Right ventricle myocardium inferior (tissue), 1 donor: ENCODE data around the gene RAB25. TPM values are rescaled to one million over a fixed set of nuclear protein-coding genes. Genes with fewer than 3 reads are reported as not detected.
"Not testable (repeated sequence)": the region's sequence is repeated elsewhere in the genome, so short reads cannot be mapped to it uniquely, and the experiment has no call there.

Experiments used
- ATAC-seq: fragments of 200-7000 bp; cut with Tn5 transposase; one replicate; pipeline ENCODE4 v1.9.1; 2020; ENCODE audit warnings: mild to moderate bottlenecking, moderate library complexity
- DNase-seq: peaks from one replicate; pipeline ENCODE4 v3.0.0; 2021; ENCODE audit errors: missing footprints
- intact Hi-C: fragments of 100-400 bp; cut with DNase I; formaldehyde crosslinking; loops from one replicate; pipeline ENCODE4 v1.11.0; 2022
- long read RNA-seq: library from polyadenylated mRNA; unstranded; transcript quantifications from one replicate; pipeline ENCODE4 v2.0.0, GENCODE V29; 2021
- total RNA-seq: library from RNA; stranded (reverse); fragmentation: NEBNext Ultra II Directional; extraction: Animal tissue kit (Norgen Biotek cat#: 25700); gene quantifications from one replicate; pipeline ENCODE4 v1.2.1, GENCODE V29; 2021
- donor health status: DM: no; HTN: yes; CAD: no; lungs with severe emphysema.

Gene RAB25
- not detected for total RNA-seq
- long read RNA-seq = 0 reads

DNA sequence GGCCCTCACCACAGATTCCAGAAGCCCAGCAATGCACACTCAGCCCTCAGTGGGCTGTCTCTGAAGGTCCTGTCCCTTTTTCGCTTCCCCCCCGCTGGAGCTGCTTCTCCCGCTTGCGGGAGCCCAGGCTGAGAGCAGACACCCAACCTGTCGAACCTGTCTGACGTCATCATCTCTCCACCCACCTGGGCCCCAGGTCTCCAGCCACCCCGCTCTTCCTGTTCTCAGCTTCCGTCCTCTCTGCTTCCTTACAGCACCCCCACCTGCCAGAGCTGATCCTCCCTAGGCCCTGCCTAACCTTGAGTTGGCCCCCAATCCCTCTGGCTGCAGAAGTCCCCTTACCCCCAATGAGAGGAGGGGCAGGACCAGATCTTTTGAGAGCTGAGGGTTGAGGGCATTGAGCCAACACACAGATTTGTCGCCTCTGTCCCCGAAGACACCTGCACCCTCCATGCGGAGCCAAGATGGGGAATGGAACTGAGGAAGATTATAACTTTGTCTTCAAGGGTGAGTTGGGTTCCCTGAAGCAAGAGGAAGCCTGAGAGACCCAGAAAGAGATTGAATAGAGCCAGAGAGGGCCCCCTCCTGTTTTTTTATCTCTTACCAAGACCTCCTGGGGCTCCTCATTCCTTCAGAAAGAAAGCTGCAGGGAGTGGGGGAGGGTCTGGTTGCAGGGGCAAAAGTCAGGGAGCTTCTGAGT is at the start of gene RAB25:
RAB25 (plus strand) TSS at position 224 of the 700 bp plus-strand sequence; CDS start at position 465, 241 bp downstream.
- ATAC-seq (no peak), DNase-seq (no peak)
- intact Hi-C loops = no loop called here

DNA sequence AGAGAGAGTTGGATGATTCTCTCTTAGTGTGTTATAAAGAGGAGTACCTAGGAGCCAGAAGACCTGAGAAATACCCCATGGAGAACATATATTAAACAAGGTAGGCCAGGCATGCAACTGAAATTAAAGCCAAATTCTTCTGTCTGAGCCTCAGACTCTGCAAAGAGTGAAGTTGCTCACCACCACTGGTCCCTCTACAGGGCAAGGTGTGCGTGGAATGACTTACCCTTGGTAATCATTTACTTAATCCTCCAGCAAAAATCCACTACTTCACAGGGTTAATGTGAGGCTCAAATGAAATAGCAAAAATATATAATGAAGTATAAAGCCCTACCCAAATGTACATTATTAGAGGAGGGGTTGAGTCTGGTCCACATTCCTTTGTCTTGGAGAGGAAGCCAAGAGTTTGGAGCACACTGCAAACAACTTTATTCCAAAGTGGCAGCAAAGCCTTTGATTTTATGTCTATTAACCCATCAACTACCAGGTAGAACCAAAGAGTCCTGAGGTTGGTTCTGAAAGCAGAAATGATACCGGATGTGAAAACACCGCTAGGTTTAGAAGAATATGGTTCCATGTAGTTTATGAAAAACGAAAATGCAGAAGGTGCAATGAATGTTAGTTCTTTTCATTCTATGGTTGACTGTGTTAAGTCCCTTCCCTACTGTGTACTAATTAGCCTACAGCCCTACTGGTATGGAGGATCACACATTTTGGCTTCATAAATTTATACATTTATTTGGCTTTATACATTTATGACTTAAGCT is 48.7 kb upstream of the RAB25 start:
- DNase-seq (no peak), ATAC-seq (no peak)
- intact Hi-C loops = no loop called here

DNA sequence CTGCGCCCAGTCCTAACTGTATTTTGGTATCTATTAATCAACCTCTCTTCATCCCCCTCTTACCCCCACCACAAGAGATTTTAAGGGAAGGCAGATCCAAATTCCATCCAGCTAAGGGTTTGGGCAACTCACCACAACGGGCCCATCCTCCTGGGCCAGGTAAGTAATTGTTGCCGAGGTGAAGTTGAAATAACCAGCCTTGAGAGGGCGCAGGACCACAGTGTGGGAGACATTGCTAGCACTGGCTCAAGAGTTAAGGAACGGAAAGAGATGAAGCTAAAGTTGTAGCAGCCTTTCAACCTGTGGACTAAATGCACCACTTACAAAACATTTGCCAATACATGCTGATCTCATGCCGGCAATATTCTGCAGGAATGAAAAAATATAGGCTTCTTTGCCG is 46.1 kb upstream of the RAB25 start:
- DNase-seq (no peak), ATAC-seq (no peak)
- intact Hi-C loops = no loop called here

DNA sequence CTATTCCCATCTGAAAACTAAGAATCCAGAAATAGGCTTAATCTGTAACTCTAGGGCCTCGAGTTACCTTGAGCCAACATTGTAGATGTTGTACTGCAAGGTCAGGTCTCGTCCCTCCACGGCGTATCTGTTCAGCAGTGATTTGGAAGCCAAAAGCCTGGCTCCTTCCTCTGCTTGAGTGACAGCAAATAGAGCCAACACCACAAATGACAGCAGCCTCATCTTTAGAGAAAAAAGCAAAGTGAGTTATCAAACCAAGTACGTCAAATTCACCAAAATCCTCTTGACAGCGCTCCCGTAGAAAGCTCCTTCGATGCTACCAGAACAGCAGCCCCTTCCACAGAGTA is 41.0 kb upstream of the RAB25 start:
- intact Hi-C loops = loop anchor here (2.0 kb wide), 1 partner anchor 33 kb away; the partner anchor contains the start of gene UBQLN4
- DNase-seq (no peak), ATAC-seq (no peak)

DNA sequence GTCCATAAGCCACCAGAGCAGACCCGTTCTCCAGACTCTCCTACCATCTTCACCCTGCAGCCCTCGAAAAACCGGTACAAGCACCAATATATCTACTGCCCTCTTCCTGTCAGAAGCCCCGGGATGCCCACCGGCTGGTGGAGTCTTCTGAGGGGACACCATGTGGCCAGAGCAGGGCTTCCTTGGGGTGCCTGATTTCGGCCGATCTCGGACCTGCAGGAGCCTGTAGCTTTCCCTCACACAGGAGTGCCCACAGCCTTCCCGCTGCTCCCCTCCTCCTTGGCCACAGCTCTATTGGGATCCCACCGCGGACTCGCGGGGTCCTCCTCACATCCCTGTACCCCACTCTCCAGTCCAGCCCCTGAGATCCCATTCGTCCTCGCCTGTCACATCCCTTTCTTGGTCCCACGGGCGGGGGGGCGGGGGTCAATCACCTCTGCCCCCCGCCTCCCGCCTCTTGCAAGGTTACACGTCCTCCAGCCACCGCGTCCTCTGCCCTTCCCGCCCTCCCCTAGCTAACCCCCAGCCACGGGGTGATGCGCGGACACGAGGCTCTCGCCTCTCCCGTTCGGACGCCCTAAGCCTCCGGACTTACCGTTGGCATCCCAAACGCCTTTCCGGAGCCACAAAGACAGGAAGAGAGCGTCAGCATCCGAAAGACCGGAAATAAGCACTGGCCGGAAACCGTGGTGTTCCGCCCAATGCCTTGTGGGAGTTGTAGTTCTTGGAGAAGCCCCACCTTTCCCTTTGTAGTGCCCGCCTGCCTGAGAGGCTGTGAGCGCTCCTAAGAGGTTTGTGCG is 40.5 kb upstream of the RAB25 start, which contains the start of gene SSR2:
SSR2 (minus strand) TSS at position 659 of the 800 bp plus-strand sequence. CDS start 784 bp downstream, outside the sequence.
- peak; percentile 98 for ATAC-seq
- intact Hi-C loops = loop anchor here (2.0 kb wide), 1 partner anchor 32 kb away; the partner anchor contains the start of gene UBQLN4
- DNase-seq = peak; percentile 90

DNA sequence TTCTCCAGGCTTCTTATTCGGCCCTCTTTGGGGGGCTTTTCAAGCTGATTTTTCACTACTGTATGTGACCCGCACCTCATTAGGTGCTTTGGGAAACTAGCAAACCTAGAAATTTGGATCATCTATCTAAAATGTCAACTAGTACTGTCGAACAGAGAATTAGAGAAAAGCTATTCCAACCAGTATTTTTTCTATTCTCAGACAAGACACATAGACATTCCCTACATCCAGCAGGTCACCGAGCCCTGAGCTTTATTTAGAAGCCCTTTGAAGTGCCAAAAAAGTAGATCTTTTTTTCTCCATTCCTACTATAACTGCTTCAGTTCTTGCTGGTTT is 39.9 kb upstream of the RAB25 start:
- intact Hi-C loops = loop anchor here (2.0 kb wide), 1 partner anchor 32 kb away; the partner anchor contains the start of gene UBQLN4
- no peak for DNase-seq
- no peak for ATAC-seq

DNA sequence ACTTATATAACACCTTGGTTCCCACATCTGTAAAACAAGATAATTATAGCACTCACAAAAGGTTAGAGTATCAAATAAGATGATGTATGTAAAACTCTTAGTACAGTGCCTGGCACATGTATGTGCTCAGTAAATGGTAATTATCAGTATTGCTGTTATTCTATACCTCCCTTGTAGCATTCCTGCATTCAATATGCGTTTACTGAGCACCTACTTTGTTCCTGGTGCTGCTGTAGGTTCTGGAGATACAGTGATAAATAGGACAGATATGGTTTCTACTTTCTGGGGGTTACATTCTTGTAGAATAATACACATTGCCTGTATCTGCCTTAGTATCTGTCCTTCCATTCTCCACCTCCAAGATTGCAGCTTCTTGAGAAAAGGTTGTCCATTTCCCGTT is 39.0 kb upstream of the RAB25 start:
- intact Hi-C loops = loop anchor here (2.0 kb wide), 1 partner anchor 31 kb away; the partner anchor contains the start of gene UBQLN4
- no peak for ATAC-seq

DNA sequence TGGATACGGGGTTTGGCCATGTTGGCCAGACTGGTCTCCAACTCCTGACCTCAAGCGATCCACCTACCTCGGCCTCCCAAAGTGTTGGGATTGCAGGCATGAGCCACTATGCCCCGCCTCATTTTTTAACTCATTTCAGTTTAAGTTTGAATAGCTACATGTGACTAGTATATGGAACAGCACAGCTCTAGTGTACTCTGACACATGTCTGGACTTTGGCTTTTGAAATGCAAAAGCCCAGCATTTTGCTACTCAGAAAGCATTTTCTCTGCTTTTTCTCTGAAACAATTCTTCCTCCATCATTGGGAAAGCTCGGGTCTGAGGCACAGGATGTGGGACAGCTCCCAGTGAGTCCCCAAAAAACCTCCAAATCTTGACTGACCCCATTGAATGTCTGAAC is 36.2 kb upstream of the RAB25 start:
- no peak for ATAC-seq
- no peak for DNase-seq
- intact Hi-C loops = no loop called here

More for the DNA sequence above, 39.0 kb upstream of the RAB25 start:
- DNase-seq = no peak

DNA sequence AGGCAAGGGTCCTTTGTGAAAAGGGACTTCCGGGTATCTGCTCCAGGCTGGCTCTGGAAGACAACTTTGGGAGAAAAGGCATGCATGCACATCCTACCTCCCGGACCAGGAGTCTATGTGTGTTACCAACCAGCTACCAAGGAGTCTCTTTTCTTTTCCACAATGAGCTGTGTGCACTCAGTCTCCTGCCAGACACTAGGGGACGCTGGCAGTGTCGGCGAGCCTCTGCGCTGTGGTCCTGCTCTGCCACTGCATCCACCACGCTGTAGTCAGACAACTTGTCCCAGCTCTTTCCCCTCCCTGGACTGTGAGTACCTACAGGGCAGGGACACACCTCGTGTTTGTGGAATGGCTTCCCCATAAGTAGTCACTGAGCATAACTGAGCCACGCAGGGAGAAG is 35.1 kb upstream of the RAB25 start:
- no peak for DNase-seq
- ATAC-seq = peak; percentile 62
- intact Hi-C loops = no loop called here

DNA sequence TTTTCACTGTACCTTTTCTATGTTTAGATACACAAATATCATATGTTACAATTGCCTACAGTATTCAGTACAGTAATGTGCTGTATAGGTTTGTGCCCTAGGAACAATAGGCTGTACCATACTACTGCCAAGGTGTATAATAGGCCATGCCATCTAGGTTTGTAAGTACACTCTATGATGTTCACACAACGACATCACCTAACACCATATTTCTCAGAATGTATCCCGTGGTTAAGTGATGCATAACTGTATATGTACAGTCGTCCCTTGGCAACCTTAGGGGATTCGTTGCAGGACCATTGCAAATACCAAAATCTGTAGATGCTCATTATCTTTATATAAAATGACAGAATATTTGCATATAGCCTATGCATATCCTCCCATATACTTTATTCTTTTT is 34.4 kb upstream of the RAB25 start:
- DNase-seq = no peak
- intact Hi-C loops = no loop called here
- ATAC-seq = no peak

DNA sequence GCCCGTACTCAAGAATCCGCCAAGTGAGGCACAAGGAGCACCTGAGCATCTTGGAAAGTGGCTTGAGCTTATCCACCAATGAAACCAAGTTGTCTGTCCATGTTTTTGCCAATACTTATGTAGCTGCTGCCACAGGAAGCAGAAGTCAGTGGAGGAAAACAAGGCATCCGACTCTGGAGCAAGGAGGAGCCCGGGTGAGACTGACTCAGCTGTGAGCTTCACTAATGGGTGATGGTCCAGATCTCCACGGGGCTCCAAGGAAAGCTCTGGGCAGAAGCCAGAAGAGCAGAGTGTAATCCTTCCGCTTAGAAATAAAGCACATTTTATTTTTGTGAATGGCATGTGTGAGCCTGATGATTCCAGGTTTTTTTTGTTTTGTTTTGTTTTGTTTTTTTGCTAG is 27.9 kb upstream of the RAB25 start:
- DNase-seq (no peak), ATAC-seq (no peak)
- intact Hi-C loops = no loop called here

DNA sequence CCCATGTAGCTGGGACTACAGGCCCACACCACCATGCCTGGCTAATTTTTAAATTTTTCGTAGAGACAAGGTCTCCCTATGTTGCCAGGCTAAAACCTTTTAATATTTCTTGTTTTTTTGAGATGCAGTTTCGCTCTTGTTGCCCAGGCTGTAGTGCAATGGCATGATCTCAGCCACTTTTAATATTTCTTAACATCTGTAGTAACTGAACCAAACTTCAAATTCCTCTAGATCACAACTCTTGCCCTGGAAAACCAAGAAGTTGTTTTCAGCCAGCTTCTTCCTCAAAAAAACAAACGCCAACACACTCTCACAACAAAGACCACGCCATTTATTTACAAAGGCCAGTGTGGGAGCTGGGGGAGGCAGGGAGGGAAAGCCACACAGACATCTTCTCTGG is 26.0 kb upstream of the RAB25 start:
- ATAC-seq, DNase-seq, intact Hi-C loops: not testable (repeated sequence)

DNA sequence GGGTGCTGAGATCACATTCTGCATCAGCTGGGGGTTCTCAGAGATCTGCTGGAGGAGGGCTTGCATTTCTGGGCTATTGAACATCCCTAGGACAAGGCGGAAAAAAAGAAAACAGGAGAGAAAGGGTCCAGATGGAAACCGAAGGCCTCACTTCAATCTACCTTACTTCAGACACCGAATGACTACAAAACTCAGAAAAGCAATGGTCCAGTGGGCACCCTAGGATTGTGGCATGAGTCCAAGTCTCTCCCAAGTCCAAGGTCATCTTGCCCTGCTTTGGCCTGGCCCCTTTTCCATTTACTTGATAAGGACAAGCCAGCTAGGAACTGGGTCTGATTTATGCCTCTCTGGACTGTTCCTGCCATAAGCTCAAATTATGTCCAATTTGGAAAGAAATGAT is 18.1 kb upstream of the RAB25 start:
- no peak for ATAC-seq
- intact Hi-C loops = no loop called here

DNA sequence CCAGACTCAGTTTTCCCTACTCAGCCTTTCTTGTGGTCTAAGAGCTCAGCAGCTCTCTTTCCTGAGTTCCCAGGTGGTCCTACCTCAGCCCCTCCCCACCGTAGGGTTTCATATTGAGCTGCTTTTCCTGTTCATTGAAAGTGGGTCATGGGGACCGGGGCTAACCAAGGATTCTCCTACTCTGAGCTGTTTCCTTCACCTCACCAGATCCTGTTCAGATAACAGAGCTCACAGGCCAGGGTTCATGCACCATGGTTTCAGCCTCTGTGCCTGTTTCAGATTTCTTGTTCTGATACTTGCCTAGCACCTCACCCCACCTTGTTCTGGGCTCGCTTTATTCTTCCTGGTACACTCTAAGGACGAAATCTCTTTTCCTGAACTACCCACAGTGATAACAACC is 15.9 kb upstream of the RAB25 start:
- intact Hi-C loops = no loop called here
- ATAC-seq (no peak), DNase-seq (no peak)

More for the DNA sequence above, 18.1 kb upstream of the RAB25 start:
- DNase-seq = no peak

DNA sequence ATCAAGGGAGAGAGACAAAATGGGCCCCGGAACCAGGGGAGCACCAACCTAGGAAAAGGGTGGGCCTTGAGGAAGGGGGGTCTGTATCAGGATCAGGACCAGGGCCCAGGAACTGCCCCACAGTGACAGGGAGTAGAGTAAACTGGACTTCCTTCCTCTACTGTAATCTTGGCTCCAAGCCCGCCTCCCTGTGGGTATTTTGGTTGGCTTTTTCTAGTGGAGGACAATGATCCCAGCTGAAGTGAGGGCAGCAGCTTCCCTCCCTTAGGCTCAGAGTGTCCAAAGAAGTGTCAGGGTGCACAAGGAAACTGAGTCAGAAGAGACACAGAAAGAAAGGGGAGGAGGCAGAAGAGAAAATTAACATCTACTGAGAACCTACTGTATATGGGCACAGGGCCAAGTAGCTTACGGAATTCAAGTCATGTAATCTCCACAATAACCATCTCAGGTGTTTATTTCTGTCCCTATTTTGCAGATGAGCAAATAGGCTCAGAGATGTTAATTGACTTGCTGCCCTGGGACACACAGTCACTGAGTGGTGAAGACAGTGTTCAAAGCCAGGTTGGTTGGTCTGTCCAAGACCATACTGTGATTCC is 12.2 kb upstream of the RAB25 start:
- ATAC-seq (no peak), DNase-seq (no peak)
- intact Hi-C loops = no loop called here

DNA sequence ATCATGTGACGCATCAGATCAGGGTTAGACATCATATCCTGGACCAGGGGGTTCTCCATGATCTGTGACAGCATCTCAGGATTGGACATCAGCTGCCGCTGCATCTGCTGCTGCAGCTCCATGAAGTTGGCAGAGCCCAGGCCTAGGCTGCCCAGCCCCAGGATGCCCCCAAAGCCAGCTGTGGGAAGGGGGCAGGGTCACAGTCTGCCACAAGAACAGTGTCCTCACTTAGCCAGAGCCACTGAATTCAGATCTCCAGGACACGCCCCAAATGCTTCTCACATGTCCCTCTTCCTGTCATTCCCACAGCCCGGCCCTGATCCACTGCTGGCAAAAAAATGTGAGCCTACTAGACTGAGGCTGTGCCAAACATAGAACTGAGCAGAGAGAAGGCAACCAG is 10.6 kb upstream of the RAB25 start:
- ATAC-seq (no peak), DNase-seq (no peak)
- intact Hi-C loops = loop anchor here (5.0 kb wide), 1 partner anchor 118 kb away; the partner anchor contains the start of gene KHDC4

DNA sequence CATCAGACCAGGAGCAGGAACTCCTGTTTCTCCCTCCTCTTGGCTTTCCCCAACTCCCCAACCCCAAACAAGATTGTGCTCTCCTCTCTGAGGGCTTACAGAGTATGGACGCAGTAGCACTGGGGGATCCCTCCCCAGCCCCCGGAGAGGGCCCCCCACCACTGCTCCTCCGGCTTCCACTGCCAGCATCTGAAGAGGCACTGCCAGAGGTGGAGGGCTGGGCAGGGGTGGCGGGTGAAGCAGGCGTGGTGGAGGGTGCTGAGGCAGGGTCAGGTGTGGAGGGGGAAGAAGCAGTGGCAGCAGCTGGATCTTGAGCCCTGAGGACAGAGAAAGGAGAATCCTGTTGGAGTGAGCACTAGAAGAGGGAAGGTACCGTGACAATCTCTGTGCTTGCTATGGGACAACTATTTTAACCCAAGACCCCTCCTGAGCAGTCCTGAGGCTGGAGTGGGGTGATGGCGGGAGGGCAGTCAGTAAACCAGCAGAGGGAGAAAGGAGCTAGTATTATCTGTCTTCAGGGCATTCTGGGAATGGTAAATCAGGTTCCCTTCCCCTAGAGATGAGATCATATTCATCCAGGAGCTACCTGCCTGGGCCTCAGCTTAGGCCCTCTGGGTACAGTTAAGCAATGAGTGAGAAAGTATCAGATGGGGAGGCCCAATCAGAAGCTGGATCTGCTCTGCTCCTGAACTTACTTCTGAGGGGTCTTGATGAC is 9.8 kb upstream of the RAB25 start:
- no peak for ATAC-seq
- DNase-seq = no peak
- intact Hi-C loops = loop anchor here (5.0 kb wide), 1 partner anchor 119 kb away; the partner anchor contains the start of gene KHDC4
